ENCODE results near the gene LMAN1L.

DNA sequence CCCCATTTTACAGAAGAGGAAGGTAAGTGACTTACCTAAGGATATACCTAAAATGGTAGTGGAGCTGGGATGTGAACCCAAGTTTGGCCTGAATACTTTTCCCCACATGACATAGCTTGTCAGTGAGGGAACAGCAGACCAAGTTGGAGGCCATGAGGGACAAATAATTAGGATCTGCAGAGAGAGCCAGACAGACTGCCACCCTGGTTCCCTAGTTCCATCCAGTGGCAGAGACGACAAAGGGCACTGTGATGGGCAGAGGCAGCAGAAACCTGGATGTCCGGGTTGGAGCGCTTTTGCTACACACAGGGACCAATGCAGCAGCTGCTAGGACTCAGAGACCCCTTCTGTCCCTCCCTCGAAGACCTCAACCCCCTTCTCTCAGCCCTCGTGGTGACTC, 15.0 kb downstream of the LMAN1L start:
- TF ChIP-seq CTCF (IDR thresholded peaks at IDR 0.05 in 8 of 11, conservative IDR thresholded peaks at IDR 0.05 in 3 of 11) (no peak), POLR2AphosphoS5 (IDR thresholded peaks at IDR 0.05) (no peak), POLR2A (IDR thresholded peaks at IDR 0.05) (no peak)
